ENCODE measurements around the gene TSPAN13. TPM values are rescaled to one million over a fixed set of nuclear protein-coding genes. Genes with fewer than 3 reads are reported as not detected.

TSPAN13 gene
- total and polyA plus RNA-seq, 2 of the 4 experiments (the other 2 are of a cell fraction) = 3.0 to 5.0 TPM

- Histone ChIP-seq H3K9me1 (ENCODE audit: insufficient read depth, low read length) (no peaks in the 10 kb centered on the region), H4K91ac (ENCODE audit: insufficient read depth, low read depth, low read length) (no peak overlapping the region), H4K8ac (ENCODE audit: low read depth in 2 of 2, low read length in 2 of 2) (no peak overlapping the region), H3K4ac (ENCODE audit: low read depth, low read length) (no peak overlapping the region), H3K56ac (ENCODE audit: extremely low read depth, insufficient read depth, low read length) (no peak overlapping the region), H2BK15ac (ENCODE audit: low read depth, low read length) (no peak overlapping the region), H3K79me1 (ENCODE audit: low read depth in 1 of 2, low read length in 2 of 2) (no peaks in the 10 kb centered on the region), H2BK5ac (ENCODE audit: low read depth, low read length, poor library complexity, severe bottlenecking) (no peak overlapping the region), H2AFZ (replicated peaks; ENCODE audit: low read length, poor library complexity) (no peak overlapping the region), H2BK120ac (ENCODE audit: low read depth, low read length) (no peak overlapping the region), H4K20me1 (ENCODE audit: insufficient read depth, low read length) (no peaks in the 10 kb centered on the region), H3K18ac (ENCODE audit: low read depth, low read length) (no peak overlapping the region), H3K36me3 (ENCODE audit: control insufficient read depth, insufficient read depth, low read length) (no peaks in the 10 kb centered on the region), H3K4me1 (ENCODE audit: control insufficient read depth, insufficient read depth, low read length) (no peaks in the 10 kb centered on the region), H3K27me3 (ENCODE audit: control insufficient read depth, insufficient read depth, low read length) (no peaks in the 10 kb centered on the region), H3K23ac (ENCODE audit: low read depth, low read length) (no peak overlapping the region), H3K4me3 (ENCODE audit: insufficient read depth, low read depth, low read length) (no peak overlapping the region), H2BK20ac (ENCODE audit: low read depth, low read length) (no peak overlapping the region), H3K9ac (ENCODE audit: low read depth, low read length) (no peak overlapping the region), H3K27ac (ENCODE audit: insufficient read depth, low read length) (no peak overlapping the region), H3K14ac (replicated peaks; ENCODE audit: low read depth, low read length) (no peak overlapping the region), H3K9me3 (ENCODE audit: control insufficient read depth, insufficient read depth, low read length) (no peaks in the 10 kb centered on the region), H3K4me2 (ENCODE audit: low read depth, low read length) (no peak overlapping the region), H2AK5ac (ENCODE audit: low read depth, low read length) (no peak overlapping the region), H2AK9ac (replicated peaks; ENCODE audit: low read depth, low read length, poor library complexity) (no peak overlapping the region), H4K5ac (ENCODE audit: low read depth, low read length) (no peak overlapping the region)
- no TSS peak for BruUV-seq (replicated peaks)
- no peak for TF ChIP-seq RCOR1 (IDR thresholded peaks at IDR 0.05; ENCODE audit: insufficient replicate concordance, low read length)
- no peak for TF ChIP-seq RAD21 (IDR thresholded peaks at IDR 0.05; ENCODE audit: low read length)
- no peak for TF ChIP-seq RFX5 (IDR thresholded peaks at IDR 0.05; ENCODE audit: low read depth, low read length)
- TF ChIP-seq POLR2A (IDR thresholded peaks at IDR 0.05; ENCODE audit: low read depth, low read length) = no peak
- no peak for TF ChIP-seq BHLHE40 (IDR thresholded peaks at IDR 0.05; ENCODE audit: low read depth, low read length)
- TF ChIP-seq MXI1 (IDR thresholded peaks at IDR 0.05; ENCODE audit: borderline replicate concordance, low read depth, low read length) = no peak
- TF ChIP-seq FOS (IDR thresholded peaks at IDR 0.05; ENCODE audit: low read depth, low read length) = no peak
- no peak for TF ChIP-seq CEBPB (IDR thresholded peaks at IDR 0.05; ENCODE audit: low read depth, low read length)
- TF ChIP-seq CTCF (conservative IDR thresholded peaks at IDR 0.05; ENCODE audit: low read depth, low read length) = no peak
- no peak for TF ChIP-seq SMC3 (IDR thresholded peaks at IDR 0.05; ENCODE audit: low read depth, low read length)
- no peak for TF ChIP-seq CHD1 (IDR thresholded peaks at IDR 0.05; ENCODE audit: low read depth, low read length)
- ATAC-seq (ENCODE audit: low read depth) (no peak), DNase-seq (no peak)
- intact Hi-C loops (cut with micrococcal nuclease) (loop anchor here (5.0 kb wide), 1 partner anchor 1469 kb away; no protein-coding TSS in a partner anchor), dilution Hi-C loops (cut with HindIII; ENCODE audit: low sequenced_read_pairs, unreplicated experiment) (no loop called here), in situ Hi-C loops (cut with MboI; ENCODE audit: low sequenced_read_pairs) (no loop called here)
- ChIA-PET POLR2A (ENCODE audit: unreplicated experiment) (no interaction called here), CTCF (no interaction called here)
- WGBS, 2 experiments (ENCODE audit: extremely low coverage in 2 of 2, insufficient read length in 1 of 2) = no CpG with 5 or more reads among the region's 2 CpGs
Observed at GRCh38 chr7:16726189-16726588, 27.4 kb upstream of the TSPAN13 start.
